OCI-LY3 (cell line): ENCODE data around the gene NCKAP5.

Source experiments
- H2AFZ ChIP-seq: fragments of 200-600, 300-600 bp; shearing (Covaris generic); 2 replicates; pipeline ENCODE4 v1.6.0; 2014; ENCODE audit warnings: antibody characterized with exemption, low read depth, low read length
- H3K27ac ChIP-seq: fragments of 200-600, 300-600 bp; sonication (generic); 2 replicates; pipeline ENCODE4 v1.5.1; 2014; ENCODE audit warnings: mild to moderate bottlenecking, low read length, moderate library complexity, mixed read lengths
- H3K27me3 ChIP-seq: fragments of 200-600, 300-600 bp; sonication (generic); 2 replicates; pipeline ENCODE4 v1.6.1; 2014; ENCODE audit warnings: low read depth, low read length, mixed read lengths
- H3K36me3 ChIP-seq: fragments of 200-600, 300-600 bp; sonication (generic); replicated peaks from 2 replicates; pipeline ENCODE3; 2014; ENCODE audit warnings: low read depth, low read length, mixed read lengths
- H3K4me1 ChIP-seq: fragments of 300-600, 200-600 bp; sonication (generic); 2 replicates; pipeline ENCODE4 v1.6.1; 2014; ENCODE audit warnings: low read length, mixed read lengths
- H3K4me2 ChIP-seq: fragments of 200-600, 300-600 bp; sonication (generic); 2 replicates; pipeline ENCODE4 v1.6.1; 2014; ENCODE audit warnings: low read length, mixed read lengths
- H3K4me3 ChIP-seq: fragments of 300-600, 200-600 bp; sonication (generic); 2 replicates; pipeline ENCODE4 v1.5.1; 2014; ENCODE audit warnings: antibody characterized with exemption, mild to moderate bottlenecking, low read length, moderate library complexity
- H3K79me2 ChIP-seq: fragments of 300-600, 200-600 bp; shearing (Covaris generic); 2 replicates; pipeline ENCODE4 v1.6.1; 2014; ENCODE audit warnings: mild to moderate bottlenecking, low read length, mixed read lengths
- H3K9ac ChIP-seq: fragments of 300-600, 200-600 bp; shearing (Covaris generic); 2 replicates; pipeline ENCODE4 v1.6.0; 2014; ENCODE audit warnings: mild to moderate bottlenecking, low read length, moderate library complexity
- H3K9me3 ChIP-seq: fragments of 200-600, 300-600 bp; shearing (Covaris generic); 2 replicates; pipeline ENCODE4 v1.6.1; 2014; ENCODE audit warnings: low read length, mixed read lengths; ENCODE audit not compliant: insufficient read depth
- H4K20me1 ChIP-seq: fragments of 200-600, 300-600 bp; sonication (generic); 2 replicates; pipeline ENCODE4 v1.6.1; 2016; ENCODE audit warnings: low read length, mixed read lengths; ENCODE audit not compliant: insufficient read depth
- EZH2phosphoT487 ChIP-seq: fragments of 200-600 bp; shearing (Covaris generic); IDR thresholded peaks from 2 replicates; pipeline ENCODE4 v1.6.1; 2018; ENCODE audit warnings: antibody characterized with exemption, mixed run types, low read depth
- TF ChIP-seq, protein P1 (sequence below): fragments of 200-600, 300-600 bp; sonication (generic); IDR thresholded peaks from 2 replicates; pipeline ENCODE4 v1.5.1; 2014; ENCODE audit warnings: antibody characterized with exemption, low read length, low read depth

NCKAP5 gene

DNA sequence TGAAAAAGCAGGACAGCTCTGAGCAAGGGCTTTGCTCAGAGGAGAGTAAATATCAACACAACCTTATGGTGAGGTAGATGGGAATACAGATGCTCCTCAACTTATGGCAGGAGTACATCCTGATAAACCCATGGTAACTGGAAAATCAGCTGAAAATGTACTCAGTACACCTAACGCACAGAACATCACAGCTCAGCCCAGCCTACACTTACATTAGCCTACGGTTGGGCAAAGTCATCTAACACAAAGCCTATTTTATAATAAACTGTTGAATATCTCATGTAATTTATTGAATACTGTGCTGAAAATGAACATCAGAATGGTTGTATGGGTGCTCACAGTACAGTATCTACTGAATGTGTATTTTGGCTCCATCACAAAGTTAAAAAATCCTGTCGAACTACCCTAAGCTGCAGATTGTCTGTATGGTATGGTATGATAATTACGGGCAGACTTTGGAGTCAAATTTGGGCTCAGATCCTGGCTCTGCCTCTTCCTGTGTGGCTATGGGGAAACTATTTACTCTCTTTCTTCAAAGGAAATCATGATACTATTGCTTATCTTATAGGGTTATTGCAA lies 778.0 kb downstream of the NCKAP5 start:
- TF ChIP-seq, protein P1, sequence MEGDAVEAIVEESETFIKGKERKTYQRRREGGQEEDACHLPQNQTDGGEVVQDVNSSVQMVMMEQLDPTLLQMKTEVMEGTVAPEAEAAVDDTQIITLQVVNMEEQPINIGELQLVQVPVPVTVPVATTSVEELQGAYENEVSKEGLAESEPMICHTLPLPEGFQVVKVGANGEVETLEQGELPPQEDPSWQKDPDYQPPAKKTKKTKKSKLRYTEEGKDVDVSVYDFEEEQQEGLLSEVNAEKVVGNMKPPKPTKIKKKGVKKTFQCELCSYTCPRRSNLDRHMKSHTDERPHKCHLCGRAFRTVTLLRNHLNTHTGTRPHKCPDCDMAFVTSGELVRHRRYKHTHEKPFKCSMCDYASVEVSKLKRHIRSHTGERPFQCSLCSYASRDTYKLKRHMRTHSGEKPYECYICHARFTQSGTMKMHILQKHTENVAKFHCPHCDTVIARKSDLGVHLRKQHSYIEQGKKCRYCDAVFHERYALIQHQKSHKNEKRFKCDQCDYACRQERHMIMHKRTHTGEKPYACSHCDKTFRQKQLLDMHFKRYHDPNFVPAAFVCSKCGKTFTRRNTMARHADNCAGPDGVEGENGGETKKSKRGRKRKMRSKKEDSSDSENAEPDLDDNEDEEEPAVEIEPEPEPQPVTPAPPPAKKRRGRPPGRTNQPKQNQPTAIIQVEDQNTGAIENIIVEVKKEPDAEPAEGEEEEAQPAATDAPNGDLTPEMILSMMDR, result no peak
- TF ChIP-seq EZH2phosphoT487, result no peak
- Histone ChIP-seq H3K9ac (no peak overlapping the region), H3K79me2 (no peaks in the 10 kb centered on the region), H3K9me3 (no peaks in the 10 kb centered on the region), H4K20me1 (no peaks in the 10 kb centered on the region), H3K4me2 (no peak overlapping the region), H3K27me3 (no peaks in the 10 kb centered on the region; the same call in 1 of the 2 replicates), H3K4me3 (no peak overlapping the region), H3K4me1 (no peaks in the 10 kb centered on the region), H2AFZ (no peak overlapping the region), H3K27ac (no peak overlapping the region), H3K36me3 (no peaks in the 10 kb centered on the region)

DNA sequence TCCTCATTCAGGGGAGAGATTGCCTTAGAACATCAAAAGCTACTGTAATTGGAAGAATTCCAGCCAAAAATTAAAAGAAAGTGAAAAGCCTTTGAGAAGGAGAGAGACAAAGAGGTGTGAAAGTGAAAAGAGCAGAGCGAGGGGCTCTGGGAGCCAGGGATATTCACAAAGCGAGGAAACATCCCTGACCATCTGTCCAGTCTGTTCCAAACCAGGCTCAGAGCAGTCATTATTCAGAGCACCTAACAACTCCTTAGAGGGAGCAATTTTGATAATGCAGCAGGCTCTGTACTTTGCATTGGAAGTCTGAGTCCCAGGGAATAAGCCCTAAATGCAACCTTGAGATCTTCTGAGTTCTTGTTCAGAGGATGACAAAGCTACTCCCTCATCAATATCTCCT lies 779.2 kb downstream of the NCKAP5 start:
- no peaks in the 10 kb centered on the region for H3K36me3 ChIP-seq
- no peak overlapping the region for H3K9ac ChIP-seq
- H3K9me3 ChIP-seq, result no peaks in the 10 kb centered on the region
- H3K27me3 ChIP-seq, result no peaks in the 10 kb centered on the region; the same call in 1 of the 2 replicates
- H3K79me2 ChIP-seq, result no peaks in the 10 kb centered on the region
- H3K27ac ChIP-seq, result no peak overlapping the region
- no peak overlapping the region for H3K4me2 ChIP-seq
- no peaks in the 10 kb centered on the region for H4K20me1 ChIP-seq
- H3K4me1 ChIP-seq, result no peaks in the 10 kb centered on the region
- no peak overlapping the region for H3K4me3 ChIP-seq
- no peak overlapping the region for H2AFZ ChIP-seq
- TF ChIP-seq, protein P1, result no peak
- TF ChIP-seq EZH2phosphoT487, result no peak

DNA sequence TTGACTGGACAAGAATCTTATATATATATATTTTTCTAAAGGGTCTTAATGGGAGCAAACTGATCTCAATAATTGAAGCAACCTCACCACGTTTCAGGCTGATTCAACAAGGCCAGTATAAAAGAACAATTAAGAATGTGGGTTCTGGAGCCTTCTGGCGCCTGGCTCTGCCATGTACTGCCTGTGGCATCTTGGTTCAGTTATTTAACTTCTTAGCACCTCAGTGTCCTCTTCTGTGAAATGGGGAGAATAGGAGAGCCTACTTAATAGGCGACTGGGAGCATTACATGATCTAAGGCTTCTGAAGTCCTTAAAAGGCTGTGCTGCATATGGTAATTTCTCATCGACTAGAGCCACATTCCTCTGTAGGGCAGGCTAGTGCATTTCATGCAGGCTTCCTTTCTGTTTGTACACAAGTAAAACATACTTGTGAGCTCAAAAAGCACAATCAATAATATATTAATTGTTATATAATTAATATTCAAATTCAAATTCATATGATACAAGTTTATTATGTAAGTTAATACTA lies 779.9 kb downstream of the NCKAP5 start:
- Histone ChIP-seq H3K27me3 (no peaks in the 10 kb centered on the region; the same call in 1 of the 2 replicates), H2AFZ (no peak overlapping the region), H4K20me1 (no peaks in the 10 kb centered on the region), H3K27ac (no peak overlapping the region), H3K4me3 (no peak overlapping the region), H3K4me1 (no peaks in the 10 kb centered on the region), H3K36me3 (no peaks in the 10 kb centered on the region), H3K9ac (no peak overlapping the region), H3K79me2 (no peaks in the 10 kb centered on the region), H3K9me3 (no peaks in the 10 kb centered on the region), H3K4me2 (no peak overlapping the region)
- no peak for TF ChIP-seq EZH2phosphoT487
- TF ChIP-seq, protein P1, result no peak

DNA sequence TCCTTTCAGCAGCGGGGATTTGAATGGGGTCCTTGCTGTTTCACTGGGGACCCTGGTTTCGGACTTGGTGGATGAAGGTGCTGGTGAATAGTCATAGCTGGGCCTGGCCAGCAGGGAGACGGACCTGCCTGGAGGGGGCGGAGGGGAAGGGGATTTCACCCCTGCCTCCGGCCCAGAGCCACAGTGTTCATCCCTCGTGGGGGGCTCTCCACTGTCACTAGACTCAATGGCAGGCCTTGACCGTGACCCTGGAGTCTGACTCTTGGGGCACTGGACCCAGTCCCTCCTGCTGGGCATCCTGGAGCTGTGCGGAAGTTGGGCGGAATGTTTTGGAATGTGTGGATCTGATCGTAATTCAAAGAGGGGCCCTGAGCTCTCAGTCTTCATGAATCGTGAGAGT lies 784.4 kb downstream of the NCKAP5 start:
- Histone ChIP-seq H3K4me1 (no peaks in the 10 kb centered on the region), H2AFZ (no peak overlapping the region), H3K27ac (no peak overlapping the region), H3K4me3 (no peak overlapping the region), H3K36me3 (no peaks in the 10 kb centered on the region), H3K9ac (no peak overlapping the region), H3K27me3 (no peaks in the 10 kb centered on the region), H3K4me2 (no peak overlapping the region), H3K9me3 (no peaks in the 10 kb centered on the region), H4K20me1 (no peaks in the 10 kb centered on the region), H3K79me2 (no peaks in the 10 kb centered on the region)
- TF ChIP-seq EZH2phosphoT487, result no peak
